ENCODE measurements around the gene MRPL50.

The MRPL50 gene

GRCh38 chr9:101350285-101350684 is 48.1 kb downstream of the MRPL50 start:
- H3K9me3 ChIP-seq (replicated peaks; ENCODE audit: insufficient read depth, low read length) = no peaks in the 10 kb centered on the region

GRCh38 chr9:101342595-101342994 is 55.8 kb downstream of the MRPL50 start:
- H3K9me3 ChIP-seq (replicated peaks; ENCODE audit: insufficient read depth, low read length) = no peaks in the 10 kb centered on the region
- H3K4me2 ChIP-seq (ENCODE audit: low read depth, low read length) = no peak overlapping the region
- H3K27me3 ChIP-seq (replicated peaks; ENCODE audit: insufficient read depth, low read length) = no peaks in the 10 kb centered on the region
- H3K4me3 ChIP-seq (ENCODE audit: low read length) = no peak overlapping the region
- TF ChIP-seq EZH2 (optimal IDR thresholded peaks at IDR 0.05; ENCODE audit: low read depth, low read length) (no peak), EZH2phosphoT487 (IDR thresholded peaks at IDR 0.05; ENCODE audit: low read length) (no peak), CTCF (IDR thresholded peaks at IDR 0.05; ENCODE audit: low read length) (no peak)
- H3K4me1 ChIP-seq (ENCODE audit: low read length) = no peaks in the 10 kb centered on the region
- no peaks in the 10 kb centered on the region for H3K79me2 ChIP-seq (ENCODE audit: low read length)
- no peaks in the 10 kb centered on the region for H3F3A ChIP-seq (ENCODE audit: insufficient read depth, low read length)
- no peaks in the 10 kb centered on the region for H3K36me3 ChIP-seq (replicated peaks; ENCODE audit: insufficient read depth, low read length)
- no peaks in the 10 kb centered on the region for H4K20me1 ChIP-seq (ENCODE audit: insufficient read depth, low read length)
- H2AFZ ChIP-seq (ENCODE audit: low read length) = no peak overlapping the region
- H3K9me2 ChIP-seq (replicated peaks; ENCODE audit: insufficient read depth, low read length) = no peaks in the 10 kb centered on the region
- H3K27ac ChIP-seq (ENCODE audit: low read length) = no peak overlapping the region
- no peak for DNase-seq
- no peak overlapping the region for H3K9ac ChIP-seq (ENCODE audit: low read length)

More at GRCh38 chr9:101350285-101350684, 48.1 kb downstream of the MRPL50 start:
- Histone ChIP-seq H3K4me2 (ENCODE audit: low read depth, low read length) (no peak overlapping the region), H3K27me3 (replicated peaks; ENCODE audit: insufficient read depth, low read length) (no peaks in the 10 kb centered on the region), H3K4me1 (ENCODE audit: low read length) (no peaks in the 10 kb centered on the region), H3K9me2 (replicated peaks; ENCODE audit: insufficient read depth, low read length) (no peaks in the 10 kb centered on the region), H3F3A (ENCODE audit: insufficient read depth, low read length) (no peaks in the 10 kb centered on the region), H3K79me2 (ENCODE audit: low read length) (no peaks in the 10 kb centered on the region), H4K20me1 (ENCODE audit: insufficient read depth, low read length) (no peaks in the 10 kb centered on the region), H3K4me3 (ENCODE audit: low read length) (no peak overlapping the region), H3K9ac (ENCODE audit: low read length) (no peak overlapping the region), H3K36me3 (replicated peaks; ENCODE audit: insufficient read depth, low read length) (no peaks in the 10 kb centered on the region), H3K27ac (ENCODE audit: low read length) (no peak overlapping the region), H2AFZ (ENCODE audit: low read length) (no peak overlapping the region)
- no peak for DNase-seq
- TF ChIP-seq EZH2 (optimal IDR thresholded peaks at IDR 0.05; ENCODE audit: low read depth, low read length) = no peak
- no peak for TF ChIP-seq CTCF (IDR thresholded peaks at IDR 0.05; ENCODE audit: low read length)
- TF ChIP-seq EZH2phosphoT487 (IDR thresholded peaks at IDR 0.05; ENCODE audit: low read length) = no peak

GRCh38 chr9:101341958-101342357 is 56.5 kb downstream of the MRPL50 start:
- H3K4me1 ChIP-seq (ENCODE audit: low read length) = no peaks in the 10 kb centered on the region
- TF ChIP-seq EZH2phosphoT487 (IDR thresholded peaks at IDR 0.05; ENCODE audit: low read length) (no peak), EZH2 (optimal IDR thresholded peaks at IDR 0.05; ENCODE audit: low read depth, low read length) (no peak), CTCF (IDR thresholded peaks at IDR 0.05; ENCODE audit: low read length) (no peak)
- no peak overlapping the region for H3K4me2 ChIP-seq (ENCODE audit: low read depth, low read length)
- no peaks in the 10 kb centered on the region for H4K20me1 ChIP-seq (ENCODE audit: insufficient read depth, low read length)
- H3K27me3 ChIP-seq (replicated peaks; ENCODE audit: insufficient read depth, low read length) = no peaks in the 10 kb centered on the region
- H3F3A ChIP-seq (ENCODE audit: insufficient read depth, low read length) = no peaks in the 10 kb centered on the region
- no peak for DNase-seq
- no peaks in the 10 kb centered on the region for H3K36me3 ChIP-seq (replicated peaks; ENCODE audit: insufficient read depth, low read length)
- H3K9me2 ChIP-seq (replicated peaks; ENCODE audit: insufficient read depth, low read length) = no peaks in the 10 kb centered on the region
- H3K79me2 ChIP-seq (ENCODE audit: low read length) = no peaks in the 10 kb centered on the region
- H3K4me3 ChIP-seq (ENCODE audit: low read length) = no peak overlapping the region
- no peaks in the 10 kb centered on the region for H3K9me3 ChIP-seq (replicated peaks; ENCODE audit: insufficient read depth, low read length)
- no peak overlapping the region for H2AFZ ChIP-seq (ENCODE audit: low read length)
- H3K9ac ChIP-seq (ENCODE audit: low read length) = no peak overlapping the region
- H3K27ac ChIP-seq (ENCODE audit: low read length) = no peak overlapping the region
